ENCODE measurements around the gene RTN4RL2.

RTN4RL2 gene

DNA sequence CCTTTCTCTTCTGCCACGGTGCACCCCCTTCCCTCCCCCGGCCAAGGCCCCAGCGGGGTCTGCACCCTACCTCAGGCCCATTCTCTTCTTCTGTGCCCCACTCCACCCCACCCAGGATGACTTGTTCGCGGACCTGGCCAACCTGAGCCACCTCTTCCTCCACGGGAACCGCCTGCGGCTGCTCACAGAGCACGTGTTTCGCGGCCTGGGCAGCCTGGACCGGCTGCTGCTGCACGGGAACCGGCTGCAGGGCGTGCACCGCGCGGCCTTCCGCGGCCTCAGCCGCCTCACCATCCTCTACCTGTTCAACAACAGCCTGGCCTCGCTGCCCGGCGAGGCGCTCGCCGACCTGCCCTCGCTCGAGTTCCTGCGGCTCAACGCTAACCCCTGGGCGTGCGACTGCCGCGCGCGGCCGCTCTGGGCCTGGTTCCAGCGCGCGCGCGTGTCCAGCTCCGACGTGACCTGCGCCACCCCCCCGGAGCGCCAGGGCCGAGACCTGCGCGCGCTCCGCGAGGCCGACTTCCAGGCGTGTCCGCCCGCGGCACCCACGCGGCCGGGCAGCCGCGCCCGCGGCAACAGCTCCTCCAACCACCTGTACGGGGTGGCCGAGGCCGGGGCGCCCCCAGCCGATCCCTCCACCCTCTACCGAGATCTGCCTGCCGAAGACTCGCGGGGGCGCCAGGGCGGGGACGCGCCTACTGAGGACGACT is 15.9 kb downstream of the RTN4RL2 start:
- Histone ChIP-seq H3K4me3 (ENCODE audit: low read length) (peak overlapping the region; percentile 56), H4K20me1 (ENCODE audit: control insufficient read depth, insufficient read depth, low read depth, low read length) (0 out of 2 replicates have a peak, but pooled peaks cover 2% of the 10 kb centered on the region), H3K9me3 (ENCODE audit: control insufficient read depth, insufficient read depth, low read length) (no peaks in the 10 kb centered on the region), H3K36me3 (ENCODE audit: control insufficient read depth, low read length) (no peaks in the 10 kb centered on the region), H3F3A (ENCODE audit: control insufficient read depth, insufficient read depth) (no peaks in the 10 kb centered on the region), H3K27me3 (ENCODE audit: control insufficient read depth, low read length) (peaks cover 44% of the 10 kb centered on the region), H3K9me2 (replicated peaks; ENCODE audit: control insufficient read depth, low read length) (no peaks in the 10 kb centered on the region), H3K4me1 (ENCODE audit: control insufficient read depth, low read length) (peaks cover 33% of the 10 kb centered on the region), H3K4me2 (ENCODE audit: low read length) (peak overlapping the region; percentile 69), H3K79me2 (ENCODE audit: control insufficient read depth, low read length) (no peaks in the 10 kb centered on the region), H3K27ac (ENCODE audit: low read depth, low read length) (no peak overlapping the region)
- no peak for TF ChIP-seq EZH2phosphoT487 (IDR thresholded peaks at IDR 0.05; ENCODE audit: borderline replicate concordance, low read length)
- TF ChIP-seq, protein P1, sequence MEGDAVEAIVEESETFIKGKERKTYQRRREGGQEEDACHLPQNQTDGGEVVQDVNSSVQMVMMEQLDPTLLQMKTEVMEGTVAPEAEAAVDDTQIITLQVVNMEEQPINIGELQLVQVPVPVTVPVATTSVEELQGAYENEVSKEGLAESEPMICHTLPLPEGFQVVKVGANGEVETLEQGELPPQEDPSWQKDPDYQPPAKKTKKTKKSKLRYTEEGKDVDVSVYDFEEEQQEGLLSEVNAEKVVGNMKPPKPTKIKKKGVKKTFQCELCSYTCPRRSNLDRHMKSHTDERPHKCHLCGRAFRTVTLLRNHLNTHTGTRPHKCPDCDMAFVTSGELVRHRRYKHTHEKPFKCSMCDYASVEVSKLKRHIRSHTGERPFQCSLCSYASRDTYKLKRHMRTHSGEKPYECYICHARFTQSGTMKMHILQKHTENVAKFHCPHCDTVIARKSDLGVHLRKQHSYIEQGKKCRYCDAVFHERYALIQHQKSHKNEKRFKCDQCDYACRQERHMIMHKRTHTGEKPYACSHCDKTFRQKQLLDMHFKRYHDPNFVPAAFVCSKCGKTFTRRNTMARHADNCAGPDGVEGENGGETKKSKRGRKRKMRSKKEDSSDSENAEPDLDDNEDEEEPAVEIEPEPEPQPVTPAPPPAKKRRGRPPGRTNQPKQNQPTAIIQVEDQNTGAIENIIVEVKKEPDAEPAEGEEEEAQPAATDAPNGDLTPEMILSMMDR (IDR thresholded peaks at IDR 0.05; ENCODE audit: low read depth, low read length, poor library complexity, severe bottlenecking) = no peak

DNA sequence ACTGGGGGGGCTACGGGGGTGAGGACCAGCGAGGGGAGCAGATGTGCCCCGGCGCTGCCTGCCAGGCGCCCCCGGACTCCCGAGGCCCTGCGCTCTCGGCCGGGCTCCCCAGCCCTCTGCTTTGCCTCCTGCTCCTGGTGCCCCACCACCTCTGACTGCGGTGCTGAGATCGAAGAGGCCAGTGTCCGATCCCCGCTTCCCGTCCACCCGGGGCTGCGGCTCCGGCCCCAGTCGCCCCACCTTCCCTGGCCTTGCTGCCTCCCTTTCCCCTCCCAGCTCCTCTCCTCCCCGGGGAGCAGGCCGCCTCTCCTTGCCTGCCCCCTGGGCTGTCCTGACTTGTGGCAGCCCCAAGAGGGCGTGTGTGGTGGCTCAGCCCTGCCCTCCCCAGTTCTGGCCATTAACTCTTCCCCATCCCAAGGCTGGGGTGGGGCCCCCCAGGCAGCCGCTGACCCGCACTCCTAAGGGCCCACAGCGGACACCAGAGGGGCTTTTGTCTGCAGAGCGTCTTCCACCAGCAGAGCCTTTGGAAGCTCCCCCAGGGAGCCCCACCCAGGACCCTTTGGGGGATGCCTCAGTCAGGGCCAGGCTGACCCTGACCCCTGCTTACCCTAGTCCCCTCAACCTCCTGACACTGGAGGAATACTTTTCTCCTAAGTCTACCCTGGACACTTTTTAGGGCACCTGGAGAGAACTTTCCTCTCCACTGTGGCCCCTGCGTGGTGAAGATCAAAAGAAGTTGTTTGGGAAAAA is 16.6 kb downstream of the RTN4RL2 start:
- peak overlapping the region; percentile 69 for H3K4me2 ChIP-seq (ENCODE audit: low read length)
- H3K4me3 ChIP-seq (ENCODE audit: low read length) = peak overlapping the region; percentile 56

DNA sequence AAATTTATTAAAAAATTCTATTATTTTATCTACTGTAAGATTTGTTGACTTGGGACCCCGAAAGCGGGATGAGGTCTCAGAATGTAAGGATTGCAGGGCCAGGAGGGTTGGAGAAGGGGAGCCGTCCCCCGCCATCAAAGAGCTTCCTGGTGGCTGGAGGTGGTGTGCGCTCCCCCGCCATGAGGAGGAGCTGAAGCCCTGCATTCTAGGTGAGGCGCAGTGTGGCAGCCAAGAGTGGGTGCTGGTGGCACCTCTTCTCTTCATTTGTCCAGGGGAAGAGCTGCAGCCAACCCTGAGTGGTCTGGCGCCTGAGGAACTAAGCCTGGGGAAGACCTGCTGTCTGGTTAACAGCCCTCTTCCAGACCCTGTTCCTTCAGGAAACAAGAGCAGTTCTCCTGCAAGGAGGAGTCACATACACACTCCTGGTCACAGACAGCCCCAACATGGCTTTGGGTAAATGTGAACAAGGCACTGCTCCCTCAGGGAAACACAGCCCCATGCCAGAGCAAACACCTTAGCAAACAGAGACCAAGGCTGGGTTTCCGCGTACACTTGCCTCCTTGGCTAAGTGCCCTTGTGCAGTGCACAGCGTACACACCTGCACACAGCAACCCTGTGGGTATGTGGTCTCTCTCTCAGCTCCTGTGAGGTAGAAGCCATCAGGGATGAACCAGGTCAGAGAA is 17.3 kb downstream of the RTN4RL2 start:
- Histone ChIP-seq H3K36me3 (ENCODE audit: control insufficient read depth, low read length) (no peaks in the 10 kb centered on the region), H4K20me1 (ENCODE audit: control insufficient read depth, insufficient read depth, low read depth, low read length) (0 out of 2 replicates have a peak, but pooled peaks cover 2% of the 10 kb centered on the region), H3K27ac (ENCODE audit: low read depth, low read length) (no peak overlapping the region), H3K79me2 (ENCODE audit: control insufficient read depth, low read length) (no peaks in the 10 kb centered on the region), H3K9me2 (replicated peaks; ENCODE audit: control insufficient read depth, low read length) (no peaks in the 10 kb centered on the region), H3K4me1 (ENCODE audit: control insufficient read depth, low read length) (peaks cover 42% of the 10 kb centered on the region), H3K27me3 (ENCODE audit: control insufficient read depth, low read length) (peaks cover 44% of the 10 kb centered on the region), H3F3A (ENCODE audit: control insufficient read depth, insufficient read depth) (no peaks in the 10 kb centered on the region), H3K4me2 (ENCODE audit: low read length) (no peak overlapping the region), H3K4me3 (ENCODE audit: low read length) (no peak overlapping the region), H3K9me3 (ENCODE audit: control insufficient read depth, insufficient read depth, low read length) (no peaks in the 10 kb centered on the region)
- TF ChIP-seq, protein P1 (IDR thresholded peaks at IDR 0.05; ENCODE audit: low read depth, low read length, poor library complexity, severe bottlenecking) = no peak
- no peak for TF ChIP-seq EZH2phosphoT487 (IDR thresholded peaks at IDR 0.05; ENCODE audit: borderline replicate concordance, low read length)

More for the DNA sequence above, 16.6 kb downstream of the RTN4RL2 start:
- no peaks in the 10 kb centered on the region for H3K79me2 ChIP-seq (ENCODE audit: control insufficient read depth, low read length)
- no peaks in the 10 kb centered on the region for H3F3A ChIP-seq (ENCODE audit: control insufficient read depth, insufficient read depth)
- H3K36me3 ChIP-seq (ENCODE audit: control insufficient read depth, low read length) = no peaks in the 10 kb centered on the region
- H3K9me3 ChIP-seq (ENCODE audit: control insufficient read depth, insufficient read depth, low read length) = no peaks in the 10 kb centered on the region
- H3K4me1 ChIP-seq (ENCODE audit: control insufficient read depth, low read length) = peaks cover 36% of the 10 kb centered on the region
- no peak overlapping the region for H3K27ac ChIP-seq (ENCODE audit: low read depth, low read length)
- H4K20me1 ChIP-seq (ENCODE audit: control insufficient read depth, insufficient read depth, low read depth, low read length) = 0 out of 2 replicates have a peak, but pooled peaks cover 2% of the 10 kb centered on the region
- H3K27me3 ChIP-seq (ENCODE audit: control insufficient read depth, low read length) = peaks cover 44% of the 10 kb centered on the region
- TF ChIP-seq, protein P1 (IDR thresholded peaks at IDR 0.05; ENCODE audit: low read depth, low read length, poor library complexity, severe bottlenecking) = peak; percentile 61
- TF ChIP-seq EZH2phosphoT487 (IDR thresholded peaks at IDR 0.05; ENCODE audit: borderline replicate concordance, low read length) = no peak
- H3K9me2 ChIP-seq (replicated peaks; ENCODE audit: control insufficient read depth, low read length) = no peaks in the 10 kb centered on the region

All from DOHH2 (cell line).